SJSA1 (cell line): ENCODE results near the gene RAP1B. TPM values are rescaled to one million over a fixed set of nuclear protein-coding genes. Genes with fewer than 3 reads are reported as not detected.
"Not testable (repeated sequence)": the region's sequence is repeated elsewhere in the genome, so short reads cannot be mapped to it uniquely, and the experiment has no call there.

ENCODE experiments used
- DNase-seq, 2 experiments: peaks; one replicate each; pipeline ENCODE4 v3.0.0-alpha.2; 2015 to 2020; ENCODE audit warnings: low spot score in 2 of 2, low read depth in 1 of 2
- H3K27ac ChIP-seq: fragments of 250-450 bp; sonication (Bioruptor Pico); 2 replicates; pipeline ENCODE4 v1.5.1; 2020; ENCODE audit warnings: mild to moderate bottlenecking, moderate library complexity
- H3K27me3 ChIP-seq: fragments of 250-450 bp; sonication (Bioruptor Pico); replicated peaks from 2 replicates; pipeline ENCODE4 v1.5.1; 2020; ENCODE audit warnings: mild to moderate bottlenecking, moderate library complexity
- H3K36me3 ChIP-seq: fragments of 250-450 bp; sonication (Bioruptor Pico); 2 replicates; pipeline ENCODE4 v1.5.1; 2020; ENCODE audit warnings: mild to moderate bottlenecking
- H3K4me1 ChIP-seq: fragments of 250-450 bp; sonication (Bioruptor Pico); replicated peaks from 2 replicates; pipeline ENCODE4 v1.6.1; 2021; ENCODE audit warnings: mild to moderate bottlenecking
- H3K4me3 ChIP-seq: fragments of 250-450 bp; sonication (Bioruptor Pico); 2 replicates; pipeline ENCODE4 v1.5.1; 2020; ENCODE audit warnings: mild to moderate bottlenecking
- H3K9me3 ChIP-seq: fragments of 250-450 bp; sonication (Bioruptor Pico); replicated peaks from 2 replicates; pipeline ENCODE4 v1.5.1; 2020; ENCODE audit warnings: mild to moderate bottlenecking
- total RNA-seq: library from RNA; depleted of rRNA; stranded (reverse); fragments of >200 nt; shearing (Covaris generic); gene quantifications from 2 replicates; pipeline ENCODE4 v1.2.3, GENCODE V29; 2014; rRNA removed

Gene RAP1B
- total RNA-seq, 1 experiment from 2014 or later, result 334 TPM

GRCh38 chr12:68671179-68671578, 60.5 kb downstream of the RAP1B start:
- no peak for DNase-seq
- H3K4me1 ChIP-seq, result peaks cover 3% of the 10 kb centered on the region; the same call in 1 of the 2 replicates
- no peak overlapping the region for H3K4me3 ChIP-seq
- H3K27ac ChIP-seq, result no peak overlapping the region
- H3K27me3 ChIP-seq, result no peaks in the 10 kb centered on the region
- no peaks in the 10 kb centered on the region for H3K9me3 ChIP-seq
- no peaks in the 10 kb centered on the region for H3K36me3 ChIP-seq

DNA sequence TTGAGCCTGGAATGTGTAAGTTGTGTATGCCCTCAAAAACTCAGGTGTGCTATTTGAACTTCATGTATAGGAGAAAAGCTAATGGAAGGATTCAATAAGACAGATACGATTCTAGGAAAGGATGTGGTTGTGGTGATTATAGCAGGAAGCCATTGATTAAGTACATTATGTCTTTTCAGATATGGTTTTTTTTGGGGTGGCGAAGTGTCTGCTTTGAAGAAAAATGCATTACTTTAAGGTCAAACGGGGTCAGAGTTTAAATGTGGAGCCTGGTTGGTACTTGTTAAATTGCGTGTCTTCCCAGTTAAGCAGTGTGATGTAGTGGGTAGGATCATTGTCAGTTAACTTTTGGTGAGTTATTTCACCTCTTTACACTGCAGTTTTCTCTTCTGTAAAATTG, 63.1 kb downstream of the RAP1B start:
- DNase-seq, result no peak
- Histone ChIP-seq H3K9me3 (no peaks in the 10 kb centered on the region), H3K27me3 (no peaks in the 10 kb centered on the region), H3K4me1 (peaks cover 9% of the 10 kb centered on the region; the same call in 1 of the 2 replicates), H3K27ac (no peak overlapping the region), H3K36me3 (no peaks in the 10 kb centered on the region), H3K4me3 (no peak overlapping the region)

- no peak overlapping the region for H3K4me3 ChIP-seq
- peaks cover 9% of the 10 kb centered on the region; the same call in 1 of the 2 replicates for H3K4me1 ChIP-seq
- DNase-seq, result no peak
- no peaks in the 10 kb centered on the region for H3K9me3 ChIP-seq
- H3K36me3 ChIP-seq, result no peaks in the 10 kb centered on the region
- no peaks in the 10 kb centered on the region for H3K27me3 ChIP-seq
- no peak overlapping the region for H3K27ac ChIP-seq
These were observed 63.7 kb downstream of the RAP1B start for GRCh38 chr12:68674376-68674775.

- Histone ChIP-seq H3K9me3 (no peaks in the 10 kb centered on the region), H3K36me3 (no peaks in the 10 kb centered on the region), H3K4me3 (no peak overlapping the region), H3K27ac (no peak overlapping the region), H3K27me3 (no peaks in the 10 kb centered on the region), H3K4me1 (peaks cover 9% of the 10 kb centered on the region; the same call in 1 of the 2 replicates)
- DNase-seq, result no peak
These were observed 64.6 kb downstream of the RAP1B start for GRCh38 chr12:68675101-68675842.

DNA sequence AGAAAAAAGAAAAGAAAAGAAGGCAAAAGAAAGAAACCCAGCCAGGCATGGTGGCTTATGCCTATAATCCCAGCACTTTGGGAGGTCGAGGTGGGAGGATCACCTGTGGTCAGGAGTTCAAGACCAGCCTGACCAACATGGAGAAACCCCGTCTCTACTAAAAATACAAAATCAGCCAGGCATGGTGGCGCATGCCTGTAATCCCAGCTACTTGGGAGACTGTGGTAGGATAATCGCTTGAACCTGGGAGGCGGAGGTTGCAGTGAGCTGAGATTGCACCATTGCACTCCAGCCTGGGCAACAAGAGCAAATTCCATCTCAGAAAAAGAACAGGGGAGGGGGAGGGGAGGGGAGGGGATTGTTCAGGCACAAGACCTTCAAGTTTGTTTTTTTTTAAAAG, 66.2 kb downstream of the RAP1B start:
- not testable (repeated sequence) for H3K36me3 ChIP-seq, H3K4me1 ChIP-seq, H3K9me3 ChIP-seq, DNase-seq, H3K27me3 ChIP-seq, H3K4me3 ChIP-seq
- H3K27ac ChIP-seq, result peak overlapping the region; percentile 50

- no peaks in the 10 kb centered on the region for H3K9me3 ChIP-seq
- peak overlapping the region; percentile 80 for H3K27ac ChIP-seq
- H3K36me3 ChIP-seq, result peaks cover 17% of the 10 kb centered on the region
- H3K4me1 ChIP-seq, result peaks cover 18% of the 10 kb centered on the region
- no peak for DNase-seq
- no peaks in the 10 kb centered on the region for H3K27me3 ChIP-seq
- peak overlapping the region; percentile 65 for H3K4me3 ChIP-seq
These were observed 75.5 kb downstream of the RAP1B start for GRCh38 chr12:68686262-68686594.

DNA sequence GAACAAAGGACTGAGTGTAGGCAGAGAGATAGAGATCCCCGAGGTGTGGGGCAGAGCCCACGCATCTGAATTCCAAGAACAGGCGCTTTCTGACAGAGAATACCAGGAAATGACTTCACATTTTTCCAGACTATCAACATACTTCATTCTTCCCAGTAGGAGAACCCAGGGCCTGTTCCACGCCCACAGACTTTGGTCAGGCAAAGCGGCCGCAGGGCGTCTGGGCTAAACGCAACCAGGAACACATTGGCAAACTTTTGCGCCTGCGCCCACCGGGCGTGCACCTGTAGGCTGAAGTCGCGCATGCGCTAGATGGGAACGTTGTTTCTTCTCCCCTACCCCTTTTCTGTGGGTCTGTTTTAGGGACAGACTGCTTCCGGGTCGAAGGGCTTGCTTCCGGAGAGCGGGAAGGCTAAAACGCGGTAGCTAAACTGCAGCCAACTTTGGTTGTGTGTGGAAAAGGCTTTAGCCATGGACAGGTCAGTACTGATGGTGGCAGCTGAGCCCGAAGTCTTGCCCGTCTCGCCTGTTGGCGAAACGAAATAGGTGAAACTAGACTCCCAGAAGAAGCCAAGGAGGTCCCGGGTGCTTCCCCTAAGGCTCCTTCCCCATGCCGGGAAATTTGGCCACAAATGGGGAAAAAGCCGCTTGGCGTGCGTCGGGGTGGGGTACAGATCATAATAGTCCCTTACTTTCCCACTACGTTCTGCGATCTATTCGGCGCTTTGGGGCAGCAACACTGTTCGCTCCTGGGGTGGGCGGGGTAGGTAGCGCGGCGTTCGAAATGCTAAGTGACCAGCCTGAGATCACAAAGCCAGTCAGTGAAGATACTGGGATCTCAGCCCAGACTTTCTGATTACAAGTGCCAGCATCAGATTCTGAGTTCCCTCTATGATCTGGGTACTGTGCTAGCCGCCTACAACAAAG, 76.2 kb downstream of the RAP1B start, which contains the start of gene NUP107:
Gene NUP107 (plus strand): TSS at position 384 of the 927 bp plus-strand sequence. CDS start 88 bp downstream, at position 472.
- DNase-seq, result peak; percentile 96 to 98
- no peaks in the 10 kb centered on the region for H3K27me3 ChIP-seq
- H3K36me3 ChIP-seq, result peaks cover 23% of the 10 kb centered on the region
- peak within 1 kb of the TSS; percentile 80 for H3K27ac ChIP-seq
- H3K4me1 ChIP-seq, result peaks cover 18% of the 10 kb centered on the region
- no peaks in the 10 kb centered on the region for H3K9me3 ChIP-seq
- peak within 1 kb of the TSS; percentile 65 for H3K4me3 ChIP-seq

GRCh38 chr12:68695454-68695853, 84.8 kb downstream of the RAP1B start:
- no peaks in the 10 kb centered on the region for H3K9me3 ChIP-seq
- no peaks in the 10 kb centered on the region for H3K27me3 ChIP-seq
- peaks cover 76% of the 10 kb centered on the region for H3K36me3 ChIP-seq
- no peak overlapping the region for H3K27ac ChIP-seq
- H3K4me3 ChIP-seq, result no peak overlapping the region
- no peak for DNase-seq
- no peaks in the 10 kb centered on the region for H3K4me1 ChIP-seq

- no peaks in the 10 kb centered on the region for H3K4me1 ChIP-seq
- no peak overlapping the region for H3K27ac ChIP-seq
- no peak for DNase-seq
- H3K4me3 ChIP-seq, result no peak overlapping the region
- no peaks in the 10 kb centered on the region for H3K27me3 ChIP-seq
- H3K9me3 ChIP-seq, result no peaks in the 10 kb centered on the region
- H3K36me3 ChIP-seq, result peaks cover 65% of the 10 kb centered on the region
These were observed 88.8 kb downstream of the RAP1B start for GRCh38 chr12:68699486-68699885.

Other genes starting within 250 kb of the RAP1B start
- gene NUP107, start 76.1 kb downstream of the RAP1B start, total RNA-seq, result 62.8 and 93.5 TPM in 2 replicates
- gene SLC35E3, start 135.3 kb downstream of the RAP1B start, total RNA-seq, result 0.63 and 4.9 TPM in 2 replicates
- 2,133 and 2,408 TPM in 2 replicates for gene MDM2, start 197.3 kb downstream of the RAP1B start, total RNA-seq